ENCODE data around the gene PAM16. TPM values are rescaled to one million over a fixed set of nuclear protein-coding genes. Genes with fewer than 3 reads are reported as not detected.
"Not testable (repeated sequence)": the region's sequence is repeated elsewhere in the genome, so short reads cannot be mapped to it uniquely, and the experiment has no call there.

Gene PAM16
- total RNA-seq, 1 experiment from 2014 or later: 104 TPM

GRCh38 chr16:4334724-4335495 is 16.2 kb downstream of the PAM16 start:
- CTCF ChIA-PET: interaction anchor here (0.7 kb wide), 1 partner anchor 81 kb away, joined by 4 read pairs; no protein-coding TSS in a partner anchor
- no TSS peak for BruUV-seq (replicated peaks)

GRCh38 chr16:4333714-4334113 is 17.4 kb downstream of the PAM16 start:
- H3K27ac ChIP-seq (ENCODE audit: low read length); in situ Hi-C loops (cut with HindIII; ENCODE audit: low pct_unique_long_range_greater_than_20kb, low sequenced_read_pairs); H3K36me3 ChIP-seq (ENCODE audit: control insufficient read depth, insufficient read depth, low read length); H3K9me3 ChIP-seq (ENCODE audit: control insufficient read depth, insufficient read depth, low read depth, low read length); BruUV-seq (replicated peaks); H3K4me3 ChIP-seq (ENCODE audit: low read depth in 2 of 2, low read length in 2 of 2); intact Hi-C loops (cut with micrococcal nuclease; ENCODE audit: unreplicated experiment); POLR2A ChIA-PET; ATAC-seq; H3K27me3 ChIP-seq (ENCODE audit: control insufficient read depth, insufficient read depth, low read length); DNase-seq (ENCODE audit: low read depth, low spot score): not testable (repeated sequence)
- H3K4me1 ChIP-seq (ENCODE audit: control insufficient read depth, insufficient read depth, low read length): peaks cover 40% of the 10 kb centered on the region
- CTCF ChIA-PET: interaction anchor here (0.7 kb wide), 1 partner anchor 42 kb away, joined by 3 read pairs; no protein-coding TSS in a partner anchor

More at GRCh38 chr16:4334724-4335495, 16.2 kb downstream of the PAM16 start:
- Histone ChIP-seq H3K4me1 (ENCODE audit: control insufficient read depth, insufficient read depth, low read length) (peaks cover 40% of the 10 kb centered on the region), H3K9me3 (ENCODE audit: control insufficient read depth, insufficient read depth, low read depth, low read length) (no peaks in the 10 kb centered on the region), H3K27ac (ENCODE audit: low read length) (no peak overlapping the region), H3K36me3 (ENCODE audit: control insufficient read depth, insufficient read depth, low read length) (peaks cover 2% of the 10 kb centered on the region), H3K27me3 (ENCODE audit: control insufficient read depth, insufficient read depth, low read length) (no peaks in the 10 kb centered on the region), H3K4me3 (ENCODE audit: low read depth in 2 of 2, low read length in 2 of 2) (no peak overlapping the region)
- DNase-seq (ENCODE audit: low read depth, low spot score) (no peak), ATAC-seq (no peak)
- POLR2A ChIA-PET: interaction anchor here (0.5 kb wide), 1 partner anchor 405 kb away, joined by 4 read pairs; no protein-coding TSS in a partner anchor
- in situ Hi-C loops (cut with HindIII; ENCODE audit: low pct_unique_long_range_greater_than_20kb, low sequenced_read_pairs) (no loop called here), intact Hi-C loops (cut with micrococcal nuclease; ENCODE audit: unreplicated experiment) (loop anchor here (5.0 kb wide), 1 partner anchor 63 kb away; the partner anchor contains the start of gene TFAP4)
- no peak for TF ChIP-seq TCF7L2 (IDR thresholded peaks at IDR 0.05; ENCODE audit: low read depth, low read length)
- TF ChIP-seq CTCF (IDR thresholded peaks at IDR 0.05): no peak
- no peak for TF ChIP-seq SIN3A (IDR thresholded peaks at IDR 0.05; ENCODE audit: borderline replicate concordance, insufficient read depth, low read depth, low read length)
- TF ChIP-seq POLR2AphosphoS5 (IDR thresholded peaks at IDR 0.05; ENCODE audit: low read depth, low read length): no peak
- TF ChIP-seq REST (IDR thresholded peaks at IDR 0.05; ENCODE audit: insufficient read depth in 1 of 2, low read depth in 2 of 2, low read length in 1 of 2): no peak

GRCh38 chr16:4333308-4333638 is 17.8 kb downstream of the PAM16 start:
- ChIA-PET POLR2A (no interaction called here), CTCF (interaction anchor here (0.6 kb wide), 1 partner anchor 236 kb away, joined by 9 read pairs; no protein-coding TSS in a partner anchor)
- TF ChIP-seq REST (IDR thresholded peaks at IDR 0.05; ENCODE audit: insufficient read depth in 1 of 2, low read depth in 2 of 2, low read length in 1 of 2): no peak
- TF ChIP-seq SIN3A (IDR thresholded peaks at IDR 0.05; ENCODE audit: borderline replicate concordance, insufficient read depth, low read depth, low read length): no peak
- TF ChIP-seq TCF7L2 (IDR thresholded peaks at IDR 0.05; ENCODE audit: low read depth, low read length): no peak
- TF ChIP-seq POLR2AphosphoS5 (IDR thresholded peaks at IDR 0.05; ENCODE audit: low read depth, low read length): no peak
- TF ChIP-seq CTCF (IDR thresholded peaks at IDR 0.05): no peak
- H3K9me3 ChIP-seq (ENCODE audit: control insufficient read depth, insufficient read depth, low read depth, low read length): no peaks in the 10 kb centered on the region
- intact Hi-C loops (cut with micrococcal nuclease; ENCODE audit: unreplicated experiment): no loop called here
- no TSS peak for BruUV-seq (replicated peaks)
- in situ Hi-C loops (cut with HindIII; ENCODE audit: low pct_unique_long_range_greater_than_20kb, low sequenced_read_pairs): no loop called here
- peaks cover 2% of the 10 kb centered on the region; the same call in 1 of the 2 replicates for H3K36me3 ChIP-seq (ENCODE audit: control insufficient read depth, insufficient read depth, low read length)
- ATAC-seq: no peak
- H3K27ac ChIP-seq (ENCODE audit: low read length): no peak overlapping the region
- no peak for DNase-seq (ENCODE audit: low read depth, low spot score)
- H3K4me3 ChIP-seq (ENCODE audit: low read depth in 2 of 2, low read length in 2 of 2): no peak overlapping the region
- peaks cover 40% of the 10 kb centered on the region for H3K4me1 ChIP-seq (ENCODE audit: control insufficient read depth, insufficient read depth, low read length)
- H3K27me3 ChIP-seq (ENCODE audit: control insufficient read depth, insufficient read depth, low read length): no peaks in the 10 kb centered on the region

All from Panc1 (cell line).